IPS-18a (cell line): ENCODE results near the gene ADAM29.

Experiments
- H3K27ac ChIP-seq: one replicate; pipeline ENCODE4 v1.5.1; 2013; ENCODE audit warnings: low read length
- H3K27me3 ChIP-seq: one replicate; pipeline ENCODE4 v1.6.1; 2013; ENCODE audit warnings: mild to moderate bottlenecking, low read length; ENCODE audit not compliant: control insufficient read depth, insufficient read depth
- H3K36me3 ChIP-seq: one replicate; pipeline ENCODE4 v1.6.1; 2013; ENCODE audit warnings: low read depth, low read length; ENCODE audit not compliant: control insufficient read depth
- H3K4me1 ChIP-seq: one replicate; pipeline ENCODE4 v1.6.1; 2013; ENCODE audit warnings: low read depth, low read length; ENCODE audit not compliant: control insufficient read depth
- H3K4me3 ChIP-seq: one replicate; pipeline ENCODE4 v1.5.1; 2013; ENCODE audit warnings: low read length
- H3K9ac ChIP-seq: one replicate; pipeline ENCODE4 v1.6.1; 2013; ENCODE audit warnings: mild to moderate bottlenecking, low read length, moderate library complexity
- H3K9me3 ChIP-seq: one replicate; pipeline ENCODE4 v1.6.1; 2013; ENCODE audit warnings: low read depth, low read length; ENCODE audit not compliant: control insufficient read depth

The ADAM29 gene

DNA sequence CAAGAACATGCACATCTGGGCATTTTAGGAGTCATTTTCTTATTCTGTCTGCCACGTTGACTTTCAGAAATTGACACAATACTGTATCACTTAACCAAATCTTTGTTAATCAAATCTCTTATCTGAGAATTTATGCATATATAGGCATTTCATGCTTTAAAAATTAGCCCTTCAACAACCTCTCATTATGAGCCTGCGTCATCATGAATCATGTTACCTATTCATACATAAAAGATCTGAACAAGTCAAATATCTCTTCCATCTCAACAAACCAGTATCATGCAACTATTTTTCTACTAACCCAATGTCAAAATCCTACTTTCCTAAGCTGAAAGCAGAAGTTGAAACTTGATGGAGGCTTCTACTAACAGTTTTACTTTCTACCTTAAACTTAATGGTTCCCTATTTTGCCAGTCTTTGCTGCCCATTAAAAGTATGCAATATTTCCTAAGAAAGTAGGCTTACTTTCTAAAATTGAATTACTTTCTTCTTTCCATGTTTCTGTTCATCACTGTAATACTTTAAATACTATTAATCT is 1.8 kb downstream of the ADAM29 start:
- Histone ChIP-seq H3K9me3 (no peaks in the 10 kb centered on the region), H3K4me3 (no peak overlapping the region), H3K27me3 (no peaks in the 10 kb centered on the region), H3K4me1 (no peaks in the 10 kb centered on the region), H3K9ac (no peak overlapping the region), H3K27ac (no peak overlapping the region), H3K36me3 (no peaks in the 10 kb centered on the region)

GRCh38 chr4:174926958-174927357 is 8.8 kb downstream of the ADAM29 start:
- H3K9ac ChIP-seq: no peak overlapping the region
- no peak overlapping the region for H3K4me3 ChIP-seq
- H3K36me3 ChIP-seq: no peaks in the 10 kb centered on the region
- H3K27me3 ChIP-seq: no peaks in the 10 kb centered on the region
- H3K9me3 ChIP-seq: no peaks in the 10 kb centered on the region
- no peak overlapping the region for H3K27ac ChIP-seq
- H3K4me1 ChIP-seq: no peaks in the 10 kb centered on the region

- H3K9me3 ChIP-seq: no peaks in the 10 kb centered on the region
- no peaks in the 10 kb centered on the region for H3K27me3 ChIP-seq
- no peak overlapping the region for H3K4me3 ChIP-seq
- H3K9ac ChIP-seq: no peak overlapping the region
- no peaks in the 10 kb centered on the region for H3K4me1 ChIP-seq
- H3K36me3 ChIP-seq: no peaks in the 10 kb centered on the region
- H3K27ac ChIP-seq: no peak overlapping the region
Observed at GRCh38 chr4:174928174-174928573, 10.0 kb downstream of the ADAM29 start.

GRCh38 chr4:174928575-174929253 is 10.6 kb downstream of the ADAM29 start:
- no peaks in the 10 kb centered on the region for H3K36me3 ChIP-seq
- no peak overlapping the region for H3K4me3 ChIP-seq
- H3K9me3 ChIP-seq: no peaks in the 10 kb centered on the region
- no peak overlapping the region for H3K27ac ChIP-seq
- no peaks in the 10 kb centered on the region for H3K27me3 ChIP-seq
- H3K9ac ChIP-seq: no peak overlapping the region
- H3K4me1 ChIP-seq: no peaks in the 10 kb centered on the region

DNA sequence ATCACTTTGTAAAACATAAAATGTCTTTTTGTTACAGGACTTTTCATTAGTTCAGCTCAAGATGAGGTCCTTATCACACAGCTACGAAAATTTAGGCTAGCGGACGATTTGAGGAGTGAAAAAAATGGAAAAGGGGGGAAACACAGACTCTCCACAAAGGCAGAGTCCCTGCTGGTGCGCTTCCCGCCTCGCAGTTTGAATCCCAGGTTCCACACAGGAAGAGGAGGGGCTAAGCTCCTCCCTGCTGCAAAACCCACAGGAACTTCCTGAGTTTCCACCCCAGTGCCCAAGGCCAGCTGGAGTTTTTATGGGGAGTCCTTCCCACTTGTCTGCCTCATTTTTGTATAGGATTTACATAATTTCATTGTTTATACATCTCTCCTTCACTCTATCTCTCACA is 11.2 kb downstream of the ADAM29 start:
- Histone ChIP-seq H3K4me3 (no peak overlapping the region), H3K9ac (no peak overlapping the region), H3K4me1 (no peaks in the 10 kb centered on the region), H3K27me3 (no peaks in the 10 kb centered on the region), H3K9me3 (no peaks in the 10 kb centered on the region), H3K27ac (no peak overlapping the region), H3K36me3 (no peaks in the 10 kb centered on the region)

GRCh38 chr4:174930895-174931294 is 12.7 kb downstream of the ADAM29 start:
- H3K4me3 ChIP-seq: no peak overlapping the region
- no peaks in the 10 kb centered on the region for H3K4me1 ChIP-seq
- H3K9me3 ChIP-seq: no peaks in the 10 kb centered on the region
- no peak overlapping the region for H3K27ac ChIP-seq
- H3K27me3 ChIP-seq: no peaks in the 10 kb centered on the region
- H3K9ac ChIP-seq: no peak overlapping the region
- H3K36me3 ChIP-seq: no peaks in the 10 kb centered on the region

DNA sequence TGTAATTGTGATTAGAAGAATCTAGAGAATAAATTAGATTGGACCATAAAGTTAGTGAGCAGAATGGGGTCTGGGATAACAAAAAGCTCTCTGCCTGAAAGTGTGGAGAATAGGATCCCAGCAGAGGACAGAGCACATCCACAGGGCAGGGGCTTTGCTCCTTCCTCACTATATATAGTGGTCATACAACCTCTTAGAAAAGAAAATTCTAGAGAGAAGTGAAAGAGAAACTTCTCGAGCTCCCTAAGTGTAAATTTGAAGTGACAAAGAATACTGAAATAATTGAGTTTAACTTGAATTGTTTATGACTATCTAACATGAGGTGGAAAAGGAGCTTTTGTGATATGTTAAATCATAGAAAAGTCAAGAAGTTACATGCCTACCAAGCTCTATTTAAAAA is 14.9 kb downstream of the ADAM29 start:
- no peak overlapping the region for H3K4me3 ChIP-seq
- no peak overlapping the region for H3K9ac ChIP-seq
- H3K27ac ChIP-seq: no peak overlapping the region

DNA sequence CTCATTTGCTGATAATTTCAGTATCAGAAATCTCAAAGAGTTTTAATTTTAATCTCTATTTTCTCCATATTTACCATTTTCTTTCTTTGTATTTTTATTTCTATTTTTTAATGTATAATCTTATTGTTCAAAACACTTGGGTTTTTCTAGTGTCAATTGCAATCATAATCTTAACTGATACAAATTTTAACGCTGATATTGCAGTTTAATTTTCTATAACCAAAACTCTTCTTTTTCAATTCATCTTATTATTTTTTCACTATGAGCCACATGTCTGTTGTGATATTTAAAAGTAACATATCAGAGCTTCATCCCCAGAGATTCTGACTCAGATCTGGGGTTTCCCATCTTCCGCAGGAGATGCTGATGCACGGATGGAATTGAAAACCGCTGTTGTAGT is 16.2 kb downstream of the ADAM29 start:
- Histone ChIP-seq H3K4me1 (no peaks in the 10 kb centered on the region), H3K36me3 (no peaks in the 10 kb centered on the region), H3K27ac (no peak overlapping the region), H3K9ac (no peak overlapping the region), H3K27me3 (no peaks in the 10 kb centered on the region), H3K4me3 (no peak overlapping the region), H3K9me3 (no peaks in the 10 kb centered on the region)

More for the DNA sequence above, 14.9 kb downstream of the ADAM29 start:
- Histone ChIP-seq H3K4me1 (no peaks in the 10 kb centered on the region), H3K9me3 (no peaks in the 10 kb centered on the region), H3K36me3 (no peaks in the 10 kb centered on the region), H3K27me3 (no peaks in the 10 kb centered on the region)

DNA sequence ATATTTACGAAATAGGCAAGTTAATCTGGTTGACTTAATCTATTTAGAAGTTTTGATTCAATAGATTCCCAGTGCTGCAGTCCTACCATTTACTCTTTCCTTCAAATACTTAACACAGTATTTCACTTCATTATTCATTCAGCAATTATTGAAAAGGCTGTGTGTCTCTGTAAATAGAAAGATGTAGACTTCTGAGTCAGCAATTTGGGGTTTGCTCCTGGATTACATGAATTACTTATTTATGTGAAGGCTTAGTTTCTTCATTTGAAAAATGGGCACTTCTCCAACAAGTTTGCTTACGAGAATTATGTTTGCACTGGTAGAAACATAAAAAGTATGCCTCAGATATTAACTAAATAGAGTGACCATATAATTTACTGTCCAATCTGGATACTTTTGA is 17.4 kb downstream of the ADAM29 start:
- Histone ChIP-seq H3K9me3 (no peaks in the 10 kb centered on the region), H3K27ac (no peak overlapping the region), H3K36me3 (no peaks in the 10 kb centered on the region), H3K9ac (no peak overlapping the region), H3K27me3 (no peaks in the 10 kb centered on the region), H3K4me3 (no peak overlapping the region), H3K4me1 (no peaks in the 10 kb centered on the region)

DNA sequence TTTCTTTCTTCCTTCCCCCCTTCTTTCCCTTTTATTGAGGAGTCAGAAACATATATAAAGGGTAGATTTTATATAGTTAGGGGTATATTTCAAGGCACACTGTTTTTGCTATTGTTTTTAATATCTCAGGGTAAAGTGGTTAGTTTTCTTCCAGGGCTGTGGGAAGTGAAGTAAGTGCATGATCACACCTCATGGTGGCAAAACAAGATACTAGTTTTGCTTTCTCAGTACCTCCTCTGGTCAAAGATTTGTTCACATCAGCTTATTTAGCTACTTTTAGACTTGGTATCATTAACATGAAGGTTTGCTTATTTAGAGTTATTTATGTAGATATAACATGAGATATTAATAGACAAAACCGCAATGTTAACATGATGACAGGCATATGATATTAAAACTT is 21.8 kb downstream of the ADAM29 start:
- Histone ChIP-seq H3K36me3 (no peaks in the 10 kb centered on the region), H3K9me3 (no peaks in the 10 kb centered on the region), H3K4me1 (no peaks in the 10 kb centered on the region), H3K4me3 (no peak overlapping the region), H3K27me3 (no peaks in the 10 kb centered on the region), H3K27ac (no peak overlapping the region), H3K9ac (no peak overlapping the region)

GRCh38 chr4:174946246-174946645 is 28.1 kb downstream of the ADAM29 start:
- H3K36me3 ChIP-seq: no peaks in the 10 kb centered on the region
- no peak overlapping the region for H3K9ac ChIP-seq
- H3K27ac ChIP-seq: no peak overlapping the region
- H3K4me1 ChIP-seq: no peaks in the 10 kb centered on the region
- no peaks in the 10 kb centered on the region for H3K9me3 ChIP-seq
- no peaks in the 10 kb centered on the region for H3K27me3 ChIP-seq
- no peak overlapping the region for H3K4me3 ChIP-seq

DNA sequence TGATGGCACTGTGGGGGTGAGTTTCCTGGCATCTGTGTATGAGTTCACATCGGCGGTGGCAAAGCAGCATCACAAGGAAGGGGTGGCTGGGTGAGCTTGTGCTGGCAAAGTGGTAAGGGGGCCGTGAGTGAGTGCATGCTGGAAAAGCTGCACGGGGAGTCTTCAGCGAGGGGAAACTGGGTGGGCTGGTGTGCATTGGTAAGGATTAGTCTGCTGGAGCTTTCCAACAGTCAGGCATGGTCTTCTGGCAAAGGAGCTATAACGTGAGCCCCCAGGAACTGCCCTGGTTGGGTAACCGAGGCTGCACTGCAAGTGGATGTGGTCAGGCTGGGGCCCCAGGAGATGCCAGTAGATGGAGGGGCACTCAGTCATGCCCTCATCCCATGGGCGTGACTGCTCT is 30.7 kb downstream of the ADAM29 start:
- Histone ChIP-seq H3K9ac (no peak overlapping the region), H3K4me1 (no peaks in the 10 kb centered on the region), H3K36me3 (no peaks in the 10 kb centered on the region), H3K27me3 (no peaks in the 10 kb centered on the region), H3K4me3 (no peak overlapping the region), H3K27ac (no peak overlapping the region), H3K9me3 (no peaks in the 10 kb centered on the region)
